Erythroblast (primary cell): ENCODE results near the gene TSPAN9.

Experiments
- GATA1 ChIP-seq: IDR thresholded peaks from 2 replicates; pipeline ENCODE4 v1.6.1; 2011; ENCODE audit warnings: low read depth, mild to moderate bottlenecking, control low read depth, low read length, moderate library complexity
- POLR2A ChIP-seq: IDR thresholded peaks from 2 replicates; pipeline ENCODE4 v1.6.1; 2011; ENCODE audit warnings: mild to moderate bottlenecking, low read length

GRCh38 chr12:3186546-3187215 lies 109.5 kb downstream of the TSPAN9 start:
- no peak for TF ChIP-seq POLR2A
- TF ChIP-seq GATA1: no peak
